NB4 (cell line): ENCODE results near the gene KLHL22.

Source experiments
- CTCF ChIP-seq: IDR thresholded peaks from one replicate; pipeline ENCODE4 v1.5.1; 2012; ENCODE audit warnings: low read depth, low read length
- MYC ChIP-seq: IDR thresholded peaks from 2 replicates; pipeline ENCODE4 v1.6.1; 2011; ENCODE audit warnings: low read depth, low read length
- POLR2A ChIP-seq: IDR thresholded peaks from 2 replicates; pipeline ENCODE4 v1.6.1; 2011; ENCODE audit warnings: mild to moderate bottlenecking; ENCODE audit not compliant: insufficient read length; ENCODE audit errors: extremely low read depth

GRCh38 chr22:20444325-20444724 lies 51.3 kb downstream of the KLHL22 start:
- TF ChIP-seq CTCF (no peak), POLR2A (no peak), MYC (no peak)
